KMS-11 (cell line): ENCODE data around the gene HOXA3.

ENCODE experiments used
- H2AFZ ChIP-seq: fragments of 200-600 bp; sonication (generic); 2 replicates; pipeline ENCODE4 v1.6.1; 2016; ENCODE audit warnings: antibody characterized with exemption, mixed run types, low read depth
- H3K27ac ChIP-seq: fragments of 200-600 bp; sonication (generic); 2 replicates; pipeline ENCODE4 v1.6.1; 2016; ENCODE audit warnings: mild to moderate bottlenecking, mixed run types
- H3K27me3 ChIP-seq: fragments of 200-600 bp; sonication (generic); 2 replicates; pipeline ENCODE4 v1.6.1; 2017; ENCODE audit warnings: mild to moderate bottlenecking, low read depth, mixed run types, moderate library complexity; ENCODE audit not compliant: insufficient read depth
- H3K36me3 ChIP-seq: fragments of 200-600 bp; sonication (generic); 2 replicates; pipeline ENCODE4 v1.6.1; 2017; ENCODE audit warnings: mild to moderate bottlenecking, mixed run types; ENCODE audit not compliant: insufficient read depth
- H3K4me1 ChIP-seq: fragments of 200-600 bp; sonication (generic); 2 replicates; pipeline ENCODE4 v1.6.1; 2016; ENCODE audit warnings: mild to moderate bottlenecking, low read depth, mixed run types; ENCODE audit not compliant: poor library complexity, severe bottlenecking
- H3K4me2 ChIP-seq: fragments of 200-600 bp; sonication (generic); 2 replicates; pipeline ENCODE4 v1.7.0; 2016; ENCODE audit warnings: mild to moderate bottlenecking, mixed run types
- H3K4me3 ChIP-seq: fragments of 200-600 bp; sonication (generic); IDR thresholded peaks from 2 replicates; pipeline ENCODE4 v1.6.1; 2017; ENCODE audit warnings: low read depth, low read length, mixed read lengths; ENCODE audit not compliant: insufficient read depth
- H3K79me2 ChIP-seq: fragments of 200-600 bp; sonication (generic); 2 replicates; pipeline ENCODE4 v1.6.1; 2016; ENCODE audit warnings: low read depth, mixed run types; ENCODE audit not compliant: insufficient read depth
- H3K9ac ChIP-seq: fragments of 200-600 bp; sonication (generic); 2 replicates; pipeline ENCODE4 v1.6.1; 2016; ENCODE audit warnings: mild to moderate bottlenecking, mixed run types
- H4K20me1 ChIP-seq: fragments of 200-600 bp; sonication (generic); 2 replicates; pipeline ENCODE4 v1.6.1; 2016; ENCODE audit warnings: mild to moderate bottlenecking, mixed run types; ENCODE audit not compliant: insufficient read depth
- TF ChIP-seq, protein P1 (sequence below): fragments of 200-600 bp; sonication (generic); conservative IDR thresholded peaks from 2 replicates; pipeline ENCODE4 v1.6.1; 2017; ENCODE audit warnings: low read depth, mild to moderate bottlenecking, antibody characterized with exemption, low read length, moderate library complexity, mixed read lengths

Gene HOXA3

DNA sequence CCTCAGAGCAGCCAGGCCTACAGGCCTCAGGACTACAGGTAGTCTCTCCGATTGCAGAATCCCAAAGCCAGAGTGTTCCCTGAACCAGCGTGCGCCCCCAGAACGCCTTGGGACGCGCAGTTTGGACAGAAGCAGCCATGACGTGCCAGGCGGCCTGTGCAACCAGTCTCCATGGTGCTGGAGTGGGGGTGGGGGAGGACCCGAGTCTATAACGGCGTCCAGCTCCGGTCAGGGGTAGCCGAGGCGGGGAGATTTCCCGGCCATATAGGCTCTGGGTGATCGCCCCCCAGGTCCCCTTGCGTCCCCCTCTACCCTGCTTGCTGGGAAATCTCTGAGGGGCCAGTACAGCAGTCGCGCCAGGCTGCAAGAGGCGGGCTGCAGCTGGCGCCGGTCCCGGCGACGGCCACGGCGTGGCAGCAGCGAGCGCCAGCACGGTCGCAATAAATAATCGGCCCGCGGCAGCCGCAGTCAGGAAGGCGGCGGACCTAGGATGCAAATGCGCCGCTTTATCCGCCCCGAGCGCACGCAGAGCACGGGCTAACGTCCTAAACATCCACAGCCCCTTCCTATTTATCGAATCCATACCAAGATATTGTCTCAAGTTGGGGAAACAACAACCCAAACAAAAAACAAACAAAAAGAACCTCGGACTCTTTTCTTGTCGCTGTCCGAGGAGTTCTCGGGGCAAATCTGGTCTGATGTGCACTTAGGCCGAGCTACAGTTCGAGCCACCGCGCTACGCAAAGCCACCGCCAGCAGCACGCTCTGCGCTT, 1.6 kb downstream of the HOXA3 start:
- H3K27me3 ChIP-seq = no peaks in the 10 kb centered on the region
- peak overlapping the region; percentile 96 for H2AFZ ChIP-seq
- no peaks in the 10 kb centered on the region for H3K79me2 ChIP-seq
- H3K4me2 ChIP-seq = peak overlapping the region; percentile 94
- H3K9ac ChIP-seq = peak overlapping the region; percentile 76
- peak overlapping the region; percentile 67 for H3K27ac ChIP-seq
- H3K36me3 ChIP-seq = no peaks in the 10 kb centered on the region
- TF ChIP-seq, protein P1, sequence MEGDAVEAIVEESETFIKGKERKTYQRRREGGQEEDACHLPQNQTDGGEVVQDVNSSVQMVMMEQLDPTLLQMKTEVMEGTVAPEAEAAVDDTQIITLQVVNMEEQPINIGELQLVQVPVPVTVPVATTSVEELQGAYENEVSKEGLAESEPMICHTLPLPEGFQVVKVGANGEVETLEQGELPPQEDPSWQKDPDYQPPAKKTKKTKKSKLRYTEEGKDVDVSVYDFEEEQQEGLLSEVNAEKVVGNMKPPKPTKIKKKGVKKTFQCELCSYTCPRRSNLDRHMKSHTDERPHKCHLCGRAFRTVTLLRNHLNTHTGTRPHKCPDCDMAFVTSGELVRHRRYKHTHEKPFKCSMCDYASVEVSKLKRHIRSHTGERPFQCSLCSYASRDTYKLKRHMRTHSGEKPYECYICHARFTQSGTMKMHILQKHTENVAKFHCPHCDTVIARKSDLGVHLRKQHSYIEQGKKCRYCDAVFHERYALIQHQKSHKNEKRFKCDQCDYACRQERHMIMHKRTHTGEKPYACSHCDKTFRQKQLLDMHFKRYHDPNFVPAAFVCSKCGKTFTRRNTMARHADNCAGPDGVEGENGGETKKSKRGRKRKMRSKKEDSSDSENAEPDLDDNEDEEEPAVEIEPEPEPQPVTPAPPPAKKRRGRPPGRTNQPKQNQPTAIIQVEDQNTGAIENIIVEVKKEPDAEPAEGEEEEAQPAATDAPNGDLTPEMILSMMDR = peak; percentile 79
- peaks cover 7% of the 10 kb centered on the region for H3K4me1 ChIP-seq
- no peaks in the 10 kb centered on the region for H4K20me1 ChIP-seq
- H3K4me3 ChIP-seq = peak overlapping the region; percentile 49

DNA sequence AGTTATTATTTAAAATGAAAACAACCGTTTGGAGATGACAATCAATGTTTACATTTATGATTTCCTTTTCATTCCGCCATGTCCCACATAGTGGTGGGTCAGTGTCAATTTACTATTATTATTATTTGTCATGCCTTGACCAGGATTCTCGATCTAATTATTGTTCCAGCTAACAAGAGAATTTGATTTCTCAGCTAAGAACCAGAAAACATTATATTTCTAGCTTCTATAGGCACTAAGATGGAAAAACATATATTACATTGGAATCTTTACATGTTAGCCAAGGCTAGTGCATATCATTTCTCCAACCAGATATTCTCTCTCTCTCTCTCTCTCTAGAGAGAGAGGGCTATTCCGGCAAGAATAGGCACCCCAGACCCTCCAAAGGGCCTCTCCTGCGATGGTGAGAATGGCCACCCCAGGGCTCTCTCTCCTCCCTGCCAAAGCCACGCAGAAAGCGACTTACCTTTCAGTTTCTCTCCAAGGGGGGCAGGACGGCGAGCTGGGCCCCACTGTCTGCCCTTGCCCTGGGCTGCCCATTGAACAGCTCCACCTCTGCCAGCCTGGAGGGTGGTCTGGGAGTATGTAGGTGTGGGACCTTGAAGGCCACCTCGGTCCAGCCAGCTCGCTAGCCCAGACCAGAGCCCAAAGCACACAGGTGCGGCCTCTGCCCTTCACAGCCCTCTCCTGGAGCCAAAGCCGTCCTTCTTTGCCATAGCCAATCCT, 2.4 kb downstream of the HOXA3 start:
- Histone ChIP-seq H4K20me1 (no peaks in the 10 kb centered on the region), H3K4me1 (peaks cover 7% of the 10 kb centered on the region), H3K4me3 (peak overlapping the region; percentile 49), H3K27ac (peak overlapping the region; percentile 67), H2AFZ (peak overlapping the region; percentile 96), H3K27me3 (no peaks in the 10 kb centered on the region), H3K4me2 (peak overlapping the region; percentile 94), H3K79me2 (no peaks in the 10 kb centered on the region), H3K9ac (peak overlapping the region; percentile 76), H3K36me3 (no peaks in the 10 kb centered on the region)
- TF ChIP-seq, protein P1 = no peak

DNA sequence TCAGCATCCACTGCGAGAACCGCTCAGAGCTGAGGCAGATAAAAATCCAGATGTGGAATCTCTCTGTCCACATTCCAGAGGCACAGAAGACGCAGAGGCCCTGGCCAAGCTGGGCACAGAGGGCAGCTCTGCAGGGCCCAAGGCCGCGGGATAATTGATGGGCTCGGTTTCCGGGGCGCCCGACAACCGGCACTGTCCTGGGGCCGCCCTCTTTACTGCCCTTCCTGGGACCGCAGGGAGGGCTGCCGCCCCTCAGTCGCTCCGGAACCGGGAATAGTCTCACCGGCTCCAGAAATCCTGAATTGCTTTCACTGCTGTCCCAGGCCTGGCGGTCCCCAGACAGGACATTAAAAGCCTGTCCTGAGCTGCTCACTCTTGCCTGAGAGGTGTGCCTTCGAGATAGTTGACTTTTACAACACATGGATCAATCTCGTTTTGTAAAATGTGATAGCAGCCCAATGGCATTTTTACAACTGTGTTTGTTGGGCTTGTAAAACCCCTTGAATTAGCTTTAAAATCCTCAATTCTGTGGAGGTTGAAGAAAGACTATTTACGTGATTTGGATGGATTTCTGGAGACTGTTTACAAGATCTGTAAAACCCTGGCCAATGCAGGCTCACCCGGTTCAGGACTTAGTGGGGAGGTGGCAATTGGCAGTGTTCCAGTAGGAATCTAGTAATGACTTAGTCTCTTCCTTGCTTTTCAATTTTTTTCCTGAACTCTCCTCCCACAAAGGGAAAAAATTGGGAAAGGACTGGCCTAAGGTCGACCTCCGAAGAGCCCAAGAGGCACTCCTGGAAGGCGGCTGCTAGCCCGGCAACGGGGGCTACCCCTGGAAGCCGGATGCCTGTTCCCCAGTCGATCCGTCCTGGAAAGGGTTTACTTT, 3.4 kb downstream of the HOXA3 start:
- TF ChIP-seq, protein P1 = no peak
- Histone ChIP-seq H2AFZ (no peak overlapping the region), H3K9ac (no peak overlapping the region), H3K4me1 (peaks cover 7% of the 10 kb centered on the region), H3K79me2 (no peaks in the 10 kb centered on the region), H4K20me1 (no peaks in the 10 kb centered on the region), H3K36me3 (no peaks in the 10 kb centered on the region), H3K4me2 (peak overlapping the region; percentile 94; the same call in 1 of the 2 replicates), H3K27me3 (no peaks in the 10 kb centered on the region), H3K27ac (no peak overlapping the region), H3K4me3 (no peak overlapping the region)

DNA sequence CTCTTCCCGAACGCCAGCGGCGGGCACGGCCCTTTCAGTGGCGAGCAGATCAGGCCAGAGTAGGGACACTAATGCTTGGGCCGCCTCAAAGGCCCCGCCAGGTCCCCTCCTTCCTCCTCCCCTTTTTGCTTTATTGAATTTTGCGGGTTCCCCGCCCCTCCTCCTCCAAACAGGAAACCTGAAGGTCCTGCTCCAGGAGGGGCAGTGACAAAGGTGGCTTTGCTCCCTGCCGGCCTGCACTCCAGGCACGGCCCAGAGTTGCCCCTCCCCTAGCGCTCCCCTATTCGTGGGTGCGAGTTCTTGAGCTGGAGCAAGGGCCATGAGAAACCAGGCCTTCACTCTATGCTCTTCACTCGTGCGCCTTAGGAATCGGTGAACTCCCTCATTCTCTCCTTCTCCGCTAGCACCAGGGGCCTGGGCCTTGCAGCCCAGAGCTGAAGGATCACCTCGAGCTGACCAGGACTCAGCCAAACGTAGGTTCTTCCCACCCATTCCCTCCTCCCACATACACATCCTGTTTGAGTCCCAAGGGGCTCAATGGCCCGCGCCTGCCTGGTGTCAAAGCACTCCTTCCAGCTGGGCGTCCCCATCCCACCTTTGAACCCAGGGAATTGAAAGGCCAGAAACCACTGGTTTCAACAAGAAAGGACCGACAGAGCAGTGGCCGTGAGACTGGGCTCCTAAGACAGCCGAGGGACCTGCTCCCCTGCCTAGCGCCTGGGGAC, 4.2 kb downstream of the HOXA3 start:
- H4K20me1 ChIP-seq = no peaks in the 10 kb centered on the region
- H3K36me3 ChIP-seq = no peaks in the 10 kb centered on the region
- peaks cover 7% of the 10 kb centered on the region for H3K4me1 ChIP-seq
- H3K4me3 ChIP-seq = no peak overlapping the region
- TF ChIP-seq, protein P1 = no peak
- no peak overlapping the region for H3K4me2 ChIP-seq
- no peaks in the 10 kb centered on the region for H3K79me2 ChIP-seq
- H3K27me3 ChIP-seq = no peaks in the 10 kb centered on the region
- no peak overlapping the region for H3K27ac ChIP-seq
- no peak overlapping the region for H2AFZ ChIP-seq
- H3K9ac ChIP-seq = no peak overlapping the region
